ENCODE measurements around the gene ASB10. TPM values are rescaled to one million over a fixed set of nuclear protein-coding genes. Genes with fewer than 3 reads are reported as not detected.

The ASB10 gene
- total and polyA plus RNA-seq, 4 donors = not detected

- no peak for TF ChIP-seq ATF3 (IDR thresholded peaks at IDR 0.05)
- TF ChIP-seq REST (IDR thresholded peaks at IDR 0.05) = no peak
- no peak for TF ChIP-seq SP1 (IDR thresholded peaks at IDR 0.05)
- no peak for TF ChIP-seq FOXA1 (IDR thresholded peaks at IDR 0.05)
- no peak for TF ChIP-seq RAD21 (IDR thresholded peaks at IDR 0.05)
- TF ChIP-seq TAF1 (conservative IDR thresholded peaks at IDR 0.05) = no peak
- no peak for TF ChIP-seq GABPA (IDR thresholded peaks at IDR 0.05 in 1 of 2, conservative IDR thresholded peaks at IDR 0.05 in 1 of 2)
- TF ChIP-seq NR2F2 (IDR thresholded peaks at IDR 0.05) = no peak
- no peak for TF ChIP-seq HNF4A (conservative IDR thresholded peaks at IDR 0.05)
- no peak for TF ChIP-seq CTCF (IDR thresholded peaks at IDR 0.05; ENCODE audit: low read depth, low read length, missing input control)
- 94% methylated on average over 8 of the region's 8 CpGs for WGBS
- Histone ChIP-seq H3K27me3 (ENCODE audit: control insufficient read depth in 4 of 4, insufficient read depth in 4 of 4, low read length in 3 of 4) (no peaks in the 10 kb centered on the region), H3K36me3 (ENCODE audit: control insufficient read depth in 4 of 4, insufficient read depth in 3 of 4, low read depth in 1 of 4, low read length in 3 of 4) (peaks cover 7 to 45% (median 21%) of the 10 kb centered on the region in 4 donors), H3K9me3 (ENCODE audit: control insufficient read depth in 4 of 4, low read length in 3 of 4) (no peaks in the 10 kb centered on the region), H3K9ac (ENCODE audit: low read depth in 1 of 2, low read length in 2 of 2) (no peak overlapping the region), H3K4me3 (ENCODE audit: low read depth in 1 of 3, low read length in 3 of 3) (no peak overlapping the region), H3K27ac (ENCODE audit: low read depth in 1 of 2, low read length in 2 of 2) (no peak overlapping the region), H3K4me1 (ENCODE audit: control insufficient read depth in 4 of 4, insufficient read depth in 4 of 4, low read length in 3 of 4) (no peaks in the 10 kb centered on the region)
- DNase-seq (ENCODE audit: low spot score) = no peak
Observed at GRCh38 chr7:151128716-151129115, 58.3 kb downstream of the ASB10 start.

GRCh38 chr7:151128144-151128543, 58.9 kb downstream of the ASB10 start:
- H3K9me3 ChIP-seq (ENCODE audit: control insufficient read depth in 4 of 4, low read length in 3 of 4) = no peaks in the 10 kb centered on the region
- no peak for DNase-seq (ENCODE audit: low spot score)
- H3K4me3 ChIP-seq (ENCODE audit: low read depth in 1 of 3, low read length in 3 of 3) = no peak overlapping the region
- no peak overlapping the region for H3K9ac ChIP-seq (ENCODE audit: low read depth in 1 of 2, low read length in 2 of 2)
- 87% methylated on average over 14 of the region's 14 CpGs for WGBS
- H3K36me3 ChIP-seq (ENCODE audit: control insufficient read depth in 4 of 4, insufficient read depth in 3 of 4, low read depth in 1 of 4, low read length in 3 of 4) = peaks cover 7 to 41% (median 19%) of the 10 kb centered on the region in 4 donors
- H3K4me1 ChIP-seq (ENCODE audit: control insufficient read depth in 4 of 4, insufficient read depth in 4 of 4, low read length in 3 of 4) = no peaks in the 10 kb centered on the region
- H3K27ac ChIP-seq (ENCODE audit: low read depth in 1 of 2, low read length in 2 of 2) = no peak overlapping the region
- H3K27me3 ChIP-seq (ENCODE audit: control insufficient read depth in 4 of 4, insufficient read depth in 4 of 4, low read length in 3 of 4) = no peaks in the 10 kb centered on the region
- TF ChIP-seq FOXA1 (IDR thresholded peaks at IDR 0.05) (no peak), FOXA2 (IDR thresholded peaks at IDR 0.05) (no peak), RXRA (IDR thresholded peaks at IDR 0.05) (no peak), NR2F2 (IDR thresholded peaks at IDR 0.05) (no peak), SP1 (IDR thresholded peaks at IDR 0.05) (no peak), GABPA (IDR thresholded peaks at IDR 0.05 in 1 of 2, conservative IDR thresholded peaks at IDR 0.05 in 1 of 2) (no peak), MAX (IDR thresholded peaks at IDR 0.05) (no peak), EGR1 (IDR thresholded peaks at IDR 0.05; ENCODE audit: low read depth in 2 of 2) (no peak), JUND (IDR thresholded peaks at IDR 0.05) (no peak), YY1 (IDR thresholded peaks at IDR 0.05) (no peak), ATF3 (IDR thresholded peaks at IDR 0.05) (no peak), RAD21 (IDR thresholded peaks at IDR 0.05) (no peak), HNF4A (conservative IDR thresholded peaks at IDR 0.05) (no peak), TAF1 (conservative IDR thresholded peaks at IDR 0.05) (no peak), REST (IDR thresholded peaks at IDR 0.05) (no peak), HNF4G (IDR thresholded peaks at IDR 0.05) (no peak), CTCF (IDR thresholded peaks at IDR 0.05; ENCODE audit: low read depth, low read length, missing input control) (no peak)

Measured in liver (tissue), 9 donors.